Esophagus muscularis mucosa (tissue), 4 donors: ENCODE measurements around the gene CDC45.

Experiments
- EP300 ChIP-seq: sonication (generic); formaldehyde crosslinking; IDR thresholded peaks from one replicate; pipeline ENCODE4 v1.6.1; 2017; ENCODE audit warnings: antibody characterized with exemption
- POLR2A ChIP-seq: fragments of 450-650 bp; IDR thresholded peaks from one replicate; pipeline ENCODE4 v1.6.1; 2017; ENCODE audit warnings: antibody characterized with exemption, moderate library complexity, mild to moderate bottlenecking, low read depth
- POLR2AphosphoS5 ChIP-seq, 2 donors: sonication (generic); formaldehyde crosslinking; IDR thresholded peaks; one replicate each; pipeline ENCODE4 v1.6.1; 2017; ENCODE audit warnings: antibody characterized with exemption in 2 of 2
- TF ChIP-seq, protein P1 (sequence below), 3 experiments: fragments of 200-600 bp in 2 of 3; fragments of 450-650 bp in 1 of 3; sonication (generic) in 2 of 3; IDR thresholded peaks; one replicate each; pipeline ENCODE4 v1.5.1; 2017 to 2019; ENCODE audit warnings: antibody characterized with exemption in 3 of 3, mild to moderate bottlenecking in 2 of 3, moderate library complexity in 1 of 3

DNA sequence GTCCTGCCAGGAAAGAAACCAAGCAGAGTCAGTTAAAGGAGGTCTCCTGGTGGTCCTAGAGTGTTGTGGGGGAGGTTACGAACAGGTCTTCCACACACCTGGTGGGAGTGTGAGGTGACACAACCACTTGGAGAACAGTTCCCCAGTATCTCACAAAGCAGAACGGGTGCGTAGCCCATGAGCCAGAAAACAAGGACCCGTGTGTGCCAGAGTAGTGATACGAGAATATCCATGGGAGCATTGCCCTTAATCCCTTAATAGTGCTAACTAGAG lies 66.2 kb downstream of the CDC45 start:
- TF ChIP-seq, protein P1, sequence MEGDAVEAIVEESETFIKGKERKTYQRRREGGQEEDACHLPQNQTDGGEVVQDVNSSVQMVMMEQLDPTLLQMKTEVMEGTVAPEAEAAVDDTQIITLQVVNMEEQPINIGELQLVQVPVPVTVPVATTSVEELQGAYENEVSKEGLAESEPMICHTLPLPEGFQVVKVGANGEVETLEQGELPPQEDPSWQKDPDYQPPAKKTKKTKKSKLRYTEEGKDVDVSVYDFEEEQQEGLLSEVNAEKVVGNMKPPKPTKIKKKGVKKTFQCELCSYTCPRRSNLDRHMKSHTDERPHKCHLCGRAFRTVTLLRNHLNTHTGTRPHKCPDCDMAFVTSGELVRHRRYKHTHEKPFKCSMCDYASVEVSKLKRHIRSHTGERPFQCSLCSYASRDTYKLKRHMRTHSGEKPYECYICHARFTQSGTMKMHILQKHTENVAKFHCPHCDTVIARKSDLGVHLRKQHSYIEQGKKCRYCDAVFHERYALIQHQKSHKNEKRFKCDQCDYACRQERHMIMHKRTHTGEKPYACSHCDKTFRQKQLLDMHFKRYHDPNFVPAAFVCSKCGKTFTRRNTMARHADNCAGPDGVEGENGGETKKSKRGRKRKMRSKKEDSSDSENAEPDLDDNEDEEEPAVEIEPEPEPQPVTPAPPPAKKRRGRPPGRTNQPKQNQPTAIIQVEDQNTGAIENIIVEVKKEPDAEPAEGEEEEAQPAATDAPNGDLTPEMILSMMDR (IDR thresholded peaks at IDR 0.05): no peak
- TF ChIP-seq EP300 (no peak), POLR2A (no peak), POLR2AphosphoS5 (IDR thresholded peaks at IDR 0.05) (no peak)
